ENCODE results near the gene RAB12. TPM values are rescaled to one million over a fixed set of nuclear protein-coding genes. Genes with fewer than 3 reads are reported as not detected.
"Not testable (repeated sequence)": the region's sequence is repeated elsewhere in the genome, so short reads cannot be mapped to it uniquely, and the experiment has no call there.

RAB12 gene
- polyA plus RNA-seq (2013, experiment 1 of 2), result 31.4 TPM
- 36.5 TPM for polyA plus RNA-seq (2013, experiment 2 of 2)

- Histone ChIP-seq H3K9me3 (ENCODE audit: insufficient read depth, low read depth, low read length) (no peaks in the 10 kb centered on the region), H3K9ac (ENCODE audit: low read depth, low read length) (peak within 1 kb of the TSS; percentile 84), H3K36me3 (ENCODE audit: insufficient read depth, low read length) (peaks cover 13% of the 10 kb centered on the region), H3K27ac (ENCODE audit: low read depth, low read length) (peak within 1 kb of the TSS; percentile 62), H3K4me1 (ENCODE audit: insufficient read depth, low read length) (peaks cover 44% of the 10 kb centered on the region), H3K4me3 (ENCODE audit: low read length) (peak within 1 kb of the TSS; percentile 93), H3K27me3 (ENCODE audit: insufficient read depth, low read length) (peaks cover 15% of the 10 kb centered on the region)
- WGBS, result 2% methylated on average over 95 of the region's 95 CpGs
These were observed at the start of gene RAB12 for GRCh38 chr18:8608795-8609658. Gene RAB12, plus strand, starts transcription at chr18:8609437. Its CDS starts 3 bp downstream, at chr18:8609440.

- no peak overlapping the region for H3K4me3 ChIP-seq (ENCODE audit: low read length)
- H3K9ac ChIP-seq (ENCODE audit: low read depth, low read length), result no peak overlapping the region
- no peaks in the 10 kb centered on the region for H3K36me3 ChIP-seq (ENCODE audit: insufficient read depth, low read length)
- H3K27me3 ChIP-seq (ENCODE audit: insufficient read depth, low read length), result no peaks in the 10 kb centered on the region
- 85% methylated on average over 4 of the region's 4 CpGs for WGBS
- no peaks in the 10 kb centered on the region for H3K4me1 ChIP-seq (ENCODE audit: insufficient read depth, low read length)
- H3K27ac ChIP-seq (ENCODE audit: low read depth, low read length), result no peak overlapping the region
- no peaks in the 10 kb centered on the region for H3K9me3 ChIP-seq (ENCODE audit: insufficient read depth, low read depth, low read length)
These were observed 49.5 kb upstream of the RAB12 start for GRCh38 chr18:8559612-8560186.

DNA sequence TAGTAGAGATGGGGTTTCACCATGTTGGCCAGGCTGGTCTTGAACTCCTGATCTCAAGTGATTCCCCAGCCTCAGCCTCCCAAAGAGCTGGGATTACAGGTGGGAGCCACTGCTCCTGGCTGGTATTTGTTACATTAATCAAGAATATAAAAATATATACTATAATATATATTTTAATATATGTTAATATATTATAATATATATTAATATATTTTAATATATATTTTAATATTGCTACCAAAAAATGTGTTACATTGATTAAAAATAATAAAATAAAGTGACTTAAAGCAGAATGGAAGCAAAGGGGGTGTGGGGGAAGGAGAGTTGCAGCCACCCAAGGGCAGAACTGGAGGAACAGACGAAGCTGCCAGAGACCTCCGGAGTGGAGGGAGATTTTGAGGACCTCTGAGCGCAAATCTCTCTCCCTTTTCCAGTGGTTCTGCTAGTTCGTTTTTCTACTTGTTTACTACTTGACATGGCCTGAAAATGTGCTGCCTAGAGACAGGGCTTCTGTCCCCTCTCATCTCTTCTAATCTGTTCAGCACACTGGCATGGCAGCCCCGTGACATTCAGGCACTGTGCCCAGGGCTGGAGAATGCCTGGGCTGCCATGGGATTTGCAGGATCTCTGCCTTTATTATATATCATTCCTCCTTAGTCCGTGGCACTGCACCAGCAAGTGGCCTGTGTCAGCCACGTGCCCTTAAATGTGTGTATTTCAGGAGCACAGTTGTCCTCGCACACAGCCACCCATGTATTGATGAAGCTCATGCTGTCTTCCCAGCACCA lies 47.9 kb upstream of the RAB12 start:
- H3K9ac ChIP-seq (ENCODE audit: low read depth, low read length), result no peak overlapping the region
- no peak overlapping the region for H3K4me3 ChIP-seq (ENCODE audit: low read length)
- 92% methylated on average over 8 of the region's 8 CpGs for WGBS
- H3K27me3 ChIP-seq (ENCODE audit: insufficient read depth, low read length), result no peaks in the 10 kb centered on the region
- H3K27ac ChIP-seq (ENCODE audit: low read depth, low read length), result no peak overlapping the region
- H3K9me3 ChIP-seq (ENCODE audit: insufficient read depth, low read depth, low read length), result no peaks in the 10 kb centered on the region
- H3K4me1 ChIP-seq (ENCODE audit: insufficient read depth, low read length), result no peaks in the 10 kb centered on the region
- no peaks in the 10 kb centered on the region for H3K36me3 ChIP-seq (ENCODE audit: insufficient read depth, low read length)

- Histone ChIP-seq H3K4me3 (ENCODE audit: low read length) (no peak overlapping the region), H3K36me3 (ENCODE audit: insufficient read depth, low read length) (no peaks in the 10 kb centered on the region), H3K9ac (ENCODE audit: low read depth, low read length) (no peak overlapping the region), H3K27ac (ENCODE audit: low read depth, low read length) (no peak overlapping the region), H3K27me3 (ENCODE audit: insufficient read depth, low read length) (no peaks in the 10 kb centered on the region), H3K4me1 (ENCODE audit: insufficient read depth, low read length) (no peaks in the 10 kb centered on the region), H3K9me3 (ENCODE audit: insufficient read depth, low read depth, low read length) (no peaks in the 10 kb centered on the region)
- WGBS, result 93% methylated on average over 6 of the region's 6 CpGs
These were observed 47.2 kb upstream of the RAB12 start for GRCh38 chr18:8562070-8562469.

DNA sequence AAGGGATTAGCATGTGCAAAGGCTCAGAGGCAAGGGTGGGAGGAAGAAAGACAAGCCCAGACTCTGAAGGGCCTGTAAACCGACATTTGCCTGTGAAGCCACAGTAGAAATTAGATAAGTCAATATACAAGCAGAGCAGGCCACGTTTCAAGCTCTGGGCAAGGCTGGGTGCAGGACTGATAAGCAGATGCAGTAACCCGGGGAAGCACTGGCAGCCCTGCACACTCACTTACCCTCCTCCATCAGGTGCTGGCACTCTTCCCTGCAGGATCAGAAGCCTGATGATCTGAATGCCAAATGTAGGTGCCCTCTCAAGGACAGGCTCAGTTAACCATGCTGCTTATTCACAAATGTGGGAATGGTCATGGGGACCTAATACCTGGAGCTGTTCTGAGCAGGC lies 46.3 kb upstream of the RAB12 start:
- no peaks in the 10 kb centered on the region for H3K9me3 ChIP-seq (ENCODE audit: insufficient read depth, low read depth, low read length)
- no peak overlapping the region for H3K4me3 ChIP-seq (ENCODE audit: low read length)
- H3K9ac ChIP-seq (ENCODE audit: low read depth, low read length), result no peak overlapping the region
- H3K4me1 ChIP-seq (ENCODE audit: insufficient read depth, low read length), result no peaks in the 10 kb centered on the region
- 90% methylated on average over 3 of the region's 3 CpGs for WGBS
- no peak overlapping the region for H3K27ac ChIP-seq (ENCODE audit: low read depth, low read length)
- H3K36me3 ChIP-seq (ENCODE audit: insufficient read depth, low read length), result no peaks in the 10 kb centered on the region
- no peaks in the 10 kb centered on the region for H3K27me3 ChIP-seq (ENCODE audit: insufficient read depth, low read length)

DNA sequence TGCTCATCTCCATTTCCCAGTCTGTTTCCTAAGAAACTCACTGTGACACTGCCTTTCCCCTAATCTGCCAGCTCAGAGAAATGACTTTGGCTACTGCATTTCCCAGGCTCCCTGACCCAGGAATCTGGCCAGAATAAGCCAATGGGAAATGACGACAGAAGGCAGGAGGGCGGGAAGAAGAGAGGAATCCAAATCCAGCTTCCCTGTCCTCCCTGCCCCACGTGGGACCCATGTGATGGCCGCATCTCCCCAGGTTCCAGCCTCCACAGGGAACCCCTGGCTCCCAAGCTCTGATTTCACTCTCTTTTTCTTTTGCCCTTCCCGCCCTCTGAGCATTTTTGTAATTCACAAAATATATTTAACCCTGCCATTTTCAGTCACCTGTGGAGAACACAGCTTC lies 37.8 kb upstream of the RAB12 start:
- no peak overlapping the region for H3K4me3 ChIP-seq (ENCODE audit: low read length)
- no peak overlapping the region for H3K27ac ChIP-seq (ENCODE audit: low read depth, low read length)
- H3K4me1 ChIP-seq (ENCODE audit: insufficient read depth, low read length), result no peaks in the 10 kb centered on the region
- 74% methylated on average over 5 of the region's 5 CpGs for WGBS
- no peaks in the 10 kb centered on the region for H3K36me3 ChIP-seq (ENCODE audit: insufficient read depth, low read length)
- H3K9ac ChIP-seq (ENCODE audit: low read depth, low read length), result no peak overlapping the region
- H3K9me3 ChIP-seq (ENCODE audit: insufficient read depth, low read depth, low read length), result no peaks in the 10 kb centered on the region
- H3K27me3 ChIP-seq (ENCODE audit: insufficient read depth, low read length), result no peaks in the 10 kb centered on the region

DNA sequence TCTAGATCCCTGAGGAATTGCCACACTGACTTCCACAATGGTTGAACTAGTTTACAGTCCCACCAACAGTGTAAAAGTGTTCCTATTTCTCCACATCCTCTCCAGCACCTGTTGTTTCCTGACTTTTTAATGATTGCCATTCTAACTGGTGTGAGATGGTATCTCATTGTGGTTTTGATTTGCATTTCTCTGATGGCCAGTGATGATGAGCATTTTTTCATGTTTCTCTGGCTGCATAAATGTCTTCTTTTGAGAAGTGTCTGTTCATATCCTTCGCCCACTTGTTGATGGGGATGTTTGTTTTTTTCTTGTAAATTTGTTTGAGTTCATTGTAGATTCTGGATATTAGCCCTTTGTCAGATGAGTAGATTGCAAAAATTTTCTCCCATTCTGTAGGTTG lies 35.5 kb upstream of the RAB12 start:
- not testable (repeated sequence) for H3K27ac ChIP-seq (ENCODE audit: low read depth, low read length); H3K9ac ChIP-seq (ENCODE audit: low read depth, low read length); H3K4me3 ChIP-seq (ENCODE audit: low read length); H3K36me3 ChIP-seq (ENCODE audit: insufficient read depth, low read length); H3K27me3 ChIP-seq (ENCODE audit: insufficient read depth, low read length); H3K9me3 ChIP-seq (ENCODE audit: insufficient read depth, low read depth, low read length); H3K4me1 ChIP-seq (ENCODE audit: insufficient read depth, low read length)
- 88% methylated on average over 1 of the region's 1 CpG for WGBS

- Histone ChIP-seq H3K4me3 (ENCODE audit: low read length) (no peak overlapping the region), H3K36me3 (ENCODE audit: insufficient read depth, low read length) (no peaks in the 10 kb centered on the region), H3K9me3 (ENCODE audit: insufficient read depth, low read depth, low read length) (peaks cover 6% of the 10 kb centered on the region), H3K9ac (ENCODE audit: low read depth, low read length) (no peak overlapping the region), H3K4me1 (ENCODE audit: insufficient read depth, low read length) (no peaks in the 10 kb centered on the region), H3K27me3 (ENCODE audit: insufficient read depth, low read length) (peaks cover 3% of the 10 kb centered on the region; the same call in 1 of the 2 replicates), H3K27ac (ENCODE audit: low read depth, low read length) (no peak overlapping the region)
- 31% methylated on average over 7 of the region's 8 CpGs for WGBS
These were observed 24.4 kb upstream of the RAB12 start for GRCh38 chr18:8584798-8585197.

DNA sequence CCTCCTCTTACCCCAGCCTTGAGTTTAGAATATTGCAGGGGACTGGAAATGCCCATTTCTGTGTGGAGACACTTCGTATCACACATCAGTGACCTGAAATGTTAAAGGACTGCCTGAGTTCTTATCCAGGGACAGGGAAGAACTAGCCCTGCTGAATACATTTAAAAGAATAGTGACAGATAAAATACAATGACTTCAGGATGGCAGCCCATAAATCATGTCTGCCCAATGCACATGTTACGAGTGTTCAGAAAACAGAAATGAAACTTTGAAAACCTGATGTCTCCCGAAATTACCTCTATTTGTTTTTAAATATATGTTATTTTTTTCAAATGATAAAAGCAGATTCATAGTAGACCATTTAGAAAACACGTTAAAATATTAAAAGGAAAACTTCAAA lies 22.3 kb upstream of the RAB12 start:
- 86% methylated on average over 3 of the region's 4 CpGs for WGBS
- H3K36me3 ChIP-seq (ENCODE audit: insufficient read depth, low read length), result no peaks in the 10 kb centered on the region
- no peaks in the 10 kb centered on the region for H3K4me1 ChIP-seq (ENCODE audit: insufficient read depth, low read length)
- no peak overlapping the region for H3K27ac ChIP-seq (ENCODE audit: low read depth, low read length)
- H3K9ac ChIP-seq (ENCODE audit: low read depth, low read length), result no peak overlapping the region
- H3K9me3 ChIP-seq (ENCODE audit: insufficient read depth, low read depth, low read length), result no peaks in the 10 kb centered on the region; the same call in 1 of the 2 replicates
- peaks cover 3% of the 10 kb centered on the region; the same call in 1 of the 2 replicates for H3K27me3 ChIP-seq (ENCODE audit: insufficient read depth, low read length)
- no peak overlapping the region for H3K4me3 ChIP-seq (ENCODE audit: low read length)

DNA sequence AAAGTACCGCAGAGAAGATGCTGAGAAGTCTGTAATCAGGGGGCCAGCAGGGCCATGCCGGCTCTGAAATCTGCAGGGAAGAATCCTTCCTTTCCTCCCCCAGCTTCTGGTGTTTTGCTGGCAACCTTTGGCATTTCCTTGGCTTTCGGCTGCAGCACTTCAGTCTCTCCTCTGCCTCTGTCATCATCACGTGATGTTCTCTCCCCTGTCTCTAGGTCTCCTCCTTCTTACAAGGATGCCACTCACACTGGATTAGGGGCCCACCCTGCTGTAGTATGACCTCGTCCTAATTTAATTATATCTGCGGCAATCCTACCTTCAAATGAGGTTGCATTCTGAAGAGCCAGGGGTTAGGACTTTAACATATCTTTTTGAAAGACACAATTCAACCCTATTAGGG lies 13.8 kb upstream of the RAB12 start:
- Histone ChIP-seq H3K27ac (ENCODE audit: low read depth, low read length) (no peak overlapping the region), H3K4me1 (ENCODE audit: insufficient read depth, low read length) (no peaks in the 10 kb centered on the region), H3K9me3 (ENCODE audit: insufficient read depth, low read depth, low read length) (no peaks in the 10 kb centered on the region), H3K4me3 (ENCODE audit: low read length) (no peak overlapping the region), H3K27me3 (ENCODE audit: insufficient read depth, low read length) (no peaks in the 10 kb centered on the region), H3K9ac (ENCODE audit: low read depth, low read length) (no peak overlapping the region), H3K36me3 (ENCODE audit: insufficient read depth, low read length) (no peaks in the 10 kb centered on the region)
- WGBS, result 90% methylated on average over 6 of the region's 6 CpGs

Data from HUES64 (cell line).